Mucosa of gallbladder (tissue), 1 donor: ENCODE data around the gene HTR3C. TPM values are rescaled to one million over a fixed set of nuclear protein-coding genes. Genes with fewer than 3 reads are reported as not detected.
"Not testable (repeated sequence)": the region's sequence is repeated elsewhere in the genome, so short reads cannot be mapped to it uniquely, and the experiment has no call there.

Experiments used
- DNase-seq: peaks from one replicate; pipeline ENCODE4 v3.0.0-alpha.2; 2020; ENCODE audit warnings: low spot score
- total RNA-seq: library from RNA; stranded (reverse); gene quantifications from one replicate; pipeline ENCODE4 v1.2.1, GENCODE V29; 2021
- donor health status: DM: no; HTN: no; CAD: no.

The HTR3C gene, protein sequence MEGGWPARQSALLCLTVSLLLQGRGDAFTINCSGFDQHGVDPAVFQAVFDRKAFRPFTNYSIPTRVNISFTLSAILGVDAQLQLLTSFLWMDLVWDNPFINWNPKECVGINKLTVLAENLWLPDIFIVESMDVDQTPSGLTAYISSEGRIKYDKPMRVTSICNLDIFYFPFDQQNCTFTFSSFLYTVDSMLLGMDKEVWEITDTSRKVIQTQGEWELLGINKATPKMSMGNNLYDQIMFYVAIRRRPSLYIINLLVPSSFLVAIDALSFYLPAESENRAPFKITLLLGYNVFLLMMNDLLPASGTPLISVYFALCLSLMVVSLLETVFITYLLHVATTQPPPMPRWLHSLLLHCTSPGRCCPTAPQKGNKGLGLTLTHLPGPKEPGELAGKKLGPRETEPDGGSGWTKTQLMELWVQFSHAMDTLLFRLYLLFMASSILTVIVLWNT
- total RNA-seq, result 0.14 TPM

DNA sequence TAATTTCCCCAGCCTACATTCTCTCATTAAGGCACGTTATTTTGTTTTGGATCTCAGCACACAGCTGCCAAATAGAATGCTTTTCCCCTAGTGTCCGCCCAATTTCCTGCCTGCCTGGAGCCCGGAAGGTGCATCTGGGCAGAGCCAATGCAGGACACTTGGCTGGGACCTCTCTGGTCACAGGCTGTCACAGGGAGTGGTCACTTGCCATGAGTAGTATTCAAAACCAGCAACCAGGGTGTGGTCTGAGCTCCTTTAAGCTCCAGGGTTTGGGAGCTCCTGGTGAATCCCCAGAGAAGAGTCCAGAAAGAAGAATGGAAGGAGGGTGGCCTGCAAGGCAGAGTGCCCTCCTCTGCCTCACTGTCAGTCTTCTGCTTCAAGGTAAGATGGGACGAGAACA lies at the start of gene HTR3C:
Gene HTR3C, plus strand, starts transcription at position 281 of the 400 bp plus-strand sequence. Its CDS starts 34 bp downstream, at position 315.
- no peak for DNase-seq

DNA sequence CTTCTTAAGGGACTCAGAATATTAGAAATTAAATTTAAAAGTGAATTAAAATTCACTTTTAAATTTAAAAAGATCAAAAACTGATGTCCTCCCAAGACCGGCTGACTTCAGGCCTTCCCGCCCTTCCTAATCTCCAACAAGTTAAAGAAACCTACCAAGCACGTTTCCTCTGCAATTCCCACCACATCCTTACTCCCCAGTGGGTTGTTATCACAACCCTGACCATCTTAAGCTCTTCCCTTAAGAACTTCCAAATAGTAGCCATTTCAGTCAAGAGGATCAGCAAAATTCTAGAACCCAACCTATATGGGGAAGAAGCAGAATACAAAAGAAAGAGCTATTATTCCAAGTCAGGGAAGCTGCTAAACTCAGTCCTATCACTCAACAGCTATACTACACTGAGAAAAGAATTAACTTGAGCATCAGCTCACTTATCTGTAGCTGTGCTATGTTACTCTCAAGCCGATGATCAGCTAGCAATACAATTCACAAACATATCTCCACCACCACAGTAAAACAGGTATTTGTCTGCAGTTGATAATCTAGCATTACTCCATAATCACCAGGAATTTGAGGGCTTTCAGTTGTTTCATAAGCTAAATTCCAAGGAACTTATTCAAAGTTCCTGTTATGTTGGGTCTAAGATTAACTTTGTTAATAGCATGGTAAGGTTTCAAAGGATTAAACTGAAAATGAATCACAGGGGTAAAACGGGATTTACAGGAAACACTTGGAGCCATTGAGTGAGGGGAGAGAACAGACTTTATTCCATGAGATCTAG lies 49.5 kb upstream of the HTR3C start:
- no peak for DNase-seq

DNA sequence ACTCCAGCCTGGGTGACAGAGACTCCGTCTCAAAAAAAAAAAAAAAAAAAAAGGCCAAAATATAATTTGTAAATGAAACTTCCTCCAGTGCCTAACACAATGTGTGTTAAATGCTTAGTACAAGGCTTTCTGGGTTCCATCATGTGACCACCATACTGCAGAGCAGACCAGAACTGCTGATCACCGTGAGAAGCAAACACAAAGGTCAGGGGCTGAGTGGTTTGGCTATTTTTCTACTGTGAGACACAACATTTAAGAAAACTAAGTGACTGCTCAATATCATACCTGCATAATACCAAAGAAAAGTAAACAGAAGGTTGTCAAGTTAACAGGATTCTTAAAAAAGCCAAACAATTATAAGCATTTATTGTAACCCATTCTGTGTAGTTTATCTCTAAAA lies 48.4 kb upstream of the HTR3C start:
- DNase-seq, result no peak

DNA sequence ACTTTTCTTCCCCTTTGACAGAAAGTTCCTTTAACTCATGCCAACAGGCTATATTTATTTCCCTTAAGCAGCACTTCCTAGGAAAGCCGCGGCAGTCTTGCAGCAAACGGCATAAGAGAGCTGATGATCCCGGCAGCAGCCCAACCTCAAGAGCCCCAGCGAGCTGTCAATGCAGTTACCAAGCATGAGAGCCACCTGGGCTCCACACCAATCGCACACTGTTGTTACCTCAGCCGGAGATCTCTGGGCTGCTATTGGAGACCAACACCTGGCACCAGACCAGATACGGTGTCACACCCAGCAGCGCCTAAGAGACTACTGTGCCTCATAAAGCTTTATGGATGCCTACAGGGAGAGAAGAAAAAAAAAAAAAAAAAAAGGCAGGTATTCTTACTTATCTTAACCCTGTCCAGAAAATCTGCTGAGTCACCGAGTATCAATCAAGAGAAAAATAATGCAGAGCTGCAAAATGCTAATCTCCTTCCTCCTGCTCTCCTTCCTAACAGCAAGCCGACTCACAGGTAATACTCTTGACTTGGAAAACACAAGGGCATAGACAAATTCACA lies 46.8 kb upstream of the HTR3C start:
- peak; percentile 85 for DNase-seq

DNA sequence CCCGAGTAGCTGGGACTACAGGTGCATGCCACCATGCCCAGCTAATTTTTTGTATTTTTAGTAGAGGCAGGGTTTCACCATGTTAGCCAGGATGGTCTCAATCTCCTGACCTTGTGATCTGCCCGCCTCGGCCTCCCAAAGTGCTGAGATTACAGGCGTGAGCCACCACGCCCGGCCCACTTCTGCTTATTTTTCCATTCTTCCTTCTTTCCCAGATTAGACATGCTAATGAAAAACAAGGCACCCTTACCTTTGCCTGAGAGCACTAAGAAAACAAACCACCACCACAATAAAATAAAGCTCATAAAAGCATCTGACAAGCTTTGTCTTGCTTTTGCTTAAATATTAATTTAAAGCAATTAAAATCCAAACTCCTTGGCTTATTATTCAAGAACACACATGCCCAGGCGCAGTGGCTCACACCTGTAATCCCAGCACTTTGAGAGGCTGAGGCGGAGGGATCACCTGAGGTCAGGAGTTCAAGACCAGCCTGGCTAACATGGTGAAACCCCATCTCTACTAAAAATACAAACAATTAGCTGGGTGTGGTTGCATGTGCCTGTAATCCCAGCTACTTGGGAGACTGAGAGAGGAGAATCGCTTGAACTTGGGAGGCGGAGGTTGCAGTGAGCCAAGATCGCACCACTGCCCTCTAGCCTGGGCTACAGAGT lies 45.6 kb upstream of the HTR3C start:
- DNase-seq, result not testable (repeated sequence)

DNA sequence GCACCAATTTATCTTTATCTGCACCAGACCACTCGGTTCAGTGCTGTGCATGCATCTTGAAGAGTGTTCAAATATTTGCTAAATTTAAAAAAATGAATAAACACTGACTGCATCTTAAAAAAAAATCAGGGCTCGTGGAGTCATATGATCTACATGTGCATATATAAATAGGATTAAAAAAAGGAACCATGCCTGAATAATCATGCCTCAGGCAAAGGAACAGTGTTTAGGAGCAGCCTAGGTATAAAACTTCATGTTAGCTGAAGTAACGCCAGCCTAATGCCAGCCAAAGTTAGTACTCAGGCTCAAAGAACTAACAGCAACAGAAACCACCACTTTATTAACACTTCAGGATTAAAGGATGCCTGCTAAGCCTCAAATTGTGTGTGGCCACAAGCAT lies 44.7 kb upstream of the HTR3C start:
- DNase-seq, result no peak

DNA sequence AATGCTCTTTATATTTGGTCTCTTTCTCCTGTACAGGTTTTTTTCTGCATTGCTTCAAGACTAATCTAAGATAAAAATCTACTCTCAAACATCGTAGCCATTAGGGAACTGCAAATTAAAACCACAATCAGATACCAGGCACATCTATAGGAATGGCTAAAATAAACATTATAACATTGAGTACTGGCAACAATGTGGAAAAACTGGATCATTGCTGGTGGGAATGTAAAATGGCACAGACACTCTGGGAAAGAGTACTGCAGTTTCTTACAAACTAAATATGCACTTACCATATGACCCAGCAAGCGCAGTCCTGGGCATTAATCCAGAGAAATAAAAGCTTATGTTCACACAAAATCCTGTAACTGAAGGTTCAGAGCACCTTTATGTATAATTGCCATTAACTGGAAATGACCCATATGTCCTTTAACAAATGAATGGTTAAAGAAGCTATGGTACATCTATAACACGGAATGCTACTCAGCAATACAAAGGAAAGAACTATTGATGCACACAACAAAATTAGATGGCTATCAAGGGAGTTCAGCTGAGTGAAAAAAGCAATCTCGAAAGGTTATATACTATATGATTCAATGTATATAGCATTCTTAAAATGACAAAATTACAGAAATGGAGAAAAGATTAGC lies 41.5 kb upstream of the HTR3C start:
- DNase-seq, result no peak

DNA sequence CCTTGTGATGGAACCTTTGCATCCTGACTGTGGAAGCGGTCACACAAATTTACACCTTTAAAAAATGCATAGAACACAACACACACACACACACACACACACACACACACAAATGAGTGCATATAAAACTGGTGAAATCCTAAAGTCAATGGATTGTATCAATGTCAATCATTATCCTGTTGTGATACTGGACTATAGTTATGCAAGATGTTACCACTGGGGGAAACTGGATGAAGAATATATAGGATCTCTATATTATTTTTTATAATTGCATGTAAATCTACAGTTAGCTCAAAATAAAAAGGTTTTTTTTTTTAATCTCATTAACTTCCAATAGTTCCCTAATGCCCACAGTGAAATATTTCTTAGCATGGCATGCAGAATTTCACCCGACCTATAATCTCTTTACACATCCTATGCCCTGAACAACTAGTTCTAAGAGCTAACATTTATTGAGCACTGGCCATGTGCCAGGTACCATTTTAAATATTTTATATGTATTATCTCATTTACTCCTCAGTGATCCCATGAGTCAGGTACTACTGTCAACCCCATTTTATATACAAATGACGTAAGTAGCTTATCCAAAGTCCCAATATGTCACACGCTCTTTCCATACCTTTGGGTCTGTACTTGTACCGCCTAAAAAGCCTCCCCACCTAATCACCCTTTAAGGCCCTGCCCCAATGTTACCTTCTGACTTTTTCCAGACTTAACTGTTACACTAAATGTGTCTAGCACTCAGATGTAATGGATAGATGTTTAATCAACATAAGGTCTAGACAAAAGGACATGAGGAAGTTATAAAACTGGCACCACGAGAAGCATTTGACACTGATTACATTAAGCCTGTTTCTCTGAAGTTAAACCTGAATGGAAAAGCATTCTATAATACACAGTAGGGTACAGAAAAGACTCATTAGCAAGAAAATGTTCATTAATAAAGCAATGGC lies 40.6 kb upstream of the HTR3C start:
- DNase-seq, result no peak

DNA sequence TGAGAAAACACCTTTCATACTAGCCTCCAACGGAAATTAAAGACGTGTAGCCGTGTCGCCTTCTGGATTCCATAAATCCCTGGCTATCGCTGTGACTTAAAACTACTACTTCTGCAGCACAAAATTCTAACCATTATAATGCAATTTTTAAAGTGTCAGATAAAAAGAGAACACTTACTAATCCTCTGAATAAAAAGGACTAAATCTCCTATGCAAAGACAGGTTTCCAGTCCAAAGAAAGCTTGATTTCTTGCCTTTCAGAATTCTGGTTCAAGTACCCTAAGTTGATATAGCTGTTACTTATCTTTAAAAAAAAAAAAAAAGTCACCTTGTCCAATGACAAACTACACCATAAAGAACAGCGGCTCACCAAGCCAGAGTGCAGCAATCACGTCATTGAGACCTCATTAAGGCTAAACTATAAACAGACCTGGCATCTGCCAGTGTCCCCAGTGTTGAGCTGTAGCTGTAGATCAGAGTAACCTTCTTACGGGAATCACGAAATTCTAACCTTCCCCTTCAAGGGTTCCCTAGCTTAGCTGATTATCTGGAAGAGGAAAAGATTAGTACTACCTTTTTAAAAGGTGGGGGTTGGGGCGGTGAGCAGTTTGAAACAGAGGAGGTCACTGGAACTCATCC lies 37.3 kb upstream of the HTR3C start:
- no peak for DNase-seq

DNA sequence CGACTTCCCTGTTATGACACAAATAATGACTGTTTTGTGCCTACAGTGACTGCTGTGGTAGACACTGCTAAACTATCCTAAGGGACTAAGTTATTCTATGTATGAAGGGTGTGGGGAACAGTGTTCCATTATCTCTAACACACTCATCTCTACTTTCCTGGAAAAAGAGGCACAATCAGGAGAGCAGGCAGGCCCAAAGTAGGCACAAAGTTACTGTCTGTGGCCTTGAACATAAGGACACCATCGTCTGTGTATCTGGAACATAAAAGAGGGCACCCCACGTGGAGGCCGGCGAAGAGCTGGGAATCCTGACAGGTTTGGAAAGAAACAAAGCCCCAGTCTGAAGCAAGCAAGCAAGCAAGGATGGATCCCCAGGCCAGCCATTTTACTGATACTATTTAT lies 36.7 kb upstream of the HTR3C start:
- DNase-seq, result no peak

DNA sequence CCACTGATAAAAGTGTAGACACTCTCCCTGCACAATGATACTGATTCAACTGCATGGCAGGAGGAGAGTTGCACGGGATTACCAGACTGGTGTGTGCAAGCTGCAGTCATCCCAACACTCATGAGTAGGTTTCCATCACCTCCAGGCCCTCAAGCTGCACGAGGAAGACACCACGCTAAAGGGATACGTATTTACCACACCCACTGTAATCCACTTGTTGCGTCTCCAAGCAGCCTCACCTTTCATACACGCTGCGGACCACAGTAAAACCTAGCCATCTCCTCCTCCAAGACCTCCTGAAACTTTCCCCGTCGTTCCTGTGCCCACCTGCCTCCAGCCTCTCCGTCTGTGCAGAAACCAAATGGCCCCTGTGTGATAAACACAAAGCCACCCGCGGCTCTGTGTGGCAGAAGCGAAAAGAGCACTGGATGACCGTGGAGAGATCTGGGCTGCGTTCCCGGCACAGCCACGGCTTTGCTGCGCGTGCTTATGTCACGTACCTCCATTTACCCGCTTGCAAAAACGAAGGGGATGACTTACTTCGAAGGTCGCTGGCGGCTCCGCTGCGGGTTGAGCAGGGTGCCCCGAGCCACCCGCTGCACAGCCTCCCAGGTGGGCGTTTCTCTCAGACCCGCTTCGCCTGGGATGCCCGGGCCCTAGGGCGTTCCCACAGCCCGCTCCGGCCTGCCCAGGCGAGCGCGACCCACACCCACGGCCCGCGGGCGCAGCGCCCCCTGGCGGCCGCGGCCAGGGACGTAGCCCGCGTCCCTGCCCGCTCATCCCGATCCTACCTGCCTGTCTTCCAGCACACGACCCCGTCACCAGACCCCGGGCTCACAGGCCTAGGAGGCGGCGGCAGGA lies 35.8 kb upstream of the HTR3C start:
- peak; percentile 45 for DNase-seq

DNA sequence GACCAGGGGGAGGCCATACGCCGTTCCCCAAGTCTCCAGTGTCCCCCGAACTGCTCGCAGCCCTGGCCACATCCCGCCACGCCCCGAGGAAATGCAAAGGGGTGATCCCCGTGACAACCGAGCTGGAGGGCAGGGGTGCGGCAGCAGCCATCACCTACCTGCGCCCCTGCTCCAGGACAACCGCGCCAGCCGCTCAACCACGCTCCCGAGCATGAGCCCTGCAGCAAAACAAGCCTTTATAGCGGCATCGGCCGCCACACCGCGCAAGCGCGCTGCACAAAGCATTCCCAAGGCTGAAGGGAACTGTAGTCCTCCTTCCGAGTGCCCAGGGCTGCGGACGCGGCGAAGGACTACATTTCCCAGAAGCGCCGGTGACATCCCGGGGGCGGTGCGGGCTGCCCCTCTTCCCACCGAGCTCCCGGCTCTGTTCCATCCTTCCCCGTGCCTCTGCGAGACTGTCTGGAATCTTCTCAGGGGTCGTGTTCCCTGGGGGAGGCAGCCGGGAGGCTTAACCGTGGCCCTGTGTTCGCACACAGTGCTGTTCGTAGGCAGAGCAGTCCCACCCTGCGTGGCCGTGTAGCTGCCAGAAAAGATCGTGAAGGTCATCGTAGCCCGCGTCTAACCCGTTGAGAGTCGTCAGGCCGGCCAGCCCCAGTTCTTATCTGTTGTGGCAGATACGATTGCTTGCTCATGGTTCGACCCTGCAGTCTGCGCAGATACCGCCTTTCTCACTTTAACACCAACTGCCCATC lies 35.0 kb upstream of the HTR3C start, which contains the start of gene ABCC5:
Gene ABCC5, minus strand, starts transcription at position 213 of the 752 bp plus-strand sequence. CDS start 3,492 bp downstream, outside the sequence.
- DNase-seq, result peak; percentile 93

DNA sequence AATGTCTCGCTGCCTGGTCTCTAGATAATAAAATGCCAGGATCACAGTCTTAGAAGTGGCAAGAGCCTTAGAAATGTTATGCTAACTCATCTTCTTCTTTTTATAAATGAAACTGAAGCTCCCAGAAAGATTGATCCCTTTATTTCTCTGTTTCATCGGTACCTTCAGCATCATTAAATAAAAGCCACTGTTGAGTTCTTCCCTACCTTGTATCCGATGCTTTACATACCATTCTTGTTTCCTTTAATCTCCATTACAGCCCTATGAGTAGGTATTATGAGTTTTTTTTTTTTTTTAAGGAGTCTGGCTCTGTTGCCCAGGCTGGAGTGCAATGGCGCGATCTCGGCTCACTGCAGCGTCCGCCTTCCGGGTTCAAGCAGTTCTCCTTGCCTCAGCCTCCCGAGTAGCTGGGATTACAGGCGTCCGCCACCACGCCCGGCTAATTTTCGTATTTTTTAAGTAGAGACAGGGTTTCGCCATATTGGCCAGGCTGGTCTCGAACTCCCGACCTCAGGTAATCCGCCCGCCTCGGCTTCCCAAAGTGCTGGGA lies 34.3 kb upstream of the HTR3C start:
- no peak for DNase-seq

DNA sequence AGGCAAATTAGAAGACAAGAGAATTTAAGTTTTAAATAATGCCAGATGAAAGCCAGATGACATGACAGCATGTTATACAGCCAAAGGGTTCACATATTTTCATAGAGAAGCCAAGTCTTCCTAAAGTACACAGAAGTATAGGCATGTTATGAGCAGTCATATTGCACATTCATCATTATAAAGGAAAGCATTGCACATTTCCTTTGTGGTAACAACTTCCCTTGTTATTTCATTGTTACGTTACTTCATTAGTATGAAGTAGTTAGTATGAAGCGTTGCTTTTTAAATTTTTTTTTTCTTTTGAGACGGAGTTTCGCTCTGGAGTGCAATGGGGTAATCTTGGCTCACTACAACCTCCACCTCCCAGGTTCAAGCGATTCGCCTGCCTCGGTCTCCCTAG lies 30.5 kb upstream of the HTR3C start:
- DNase-seq, result no peak

DNA sequence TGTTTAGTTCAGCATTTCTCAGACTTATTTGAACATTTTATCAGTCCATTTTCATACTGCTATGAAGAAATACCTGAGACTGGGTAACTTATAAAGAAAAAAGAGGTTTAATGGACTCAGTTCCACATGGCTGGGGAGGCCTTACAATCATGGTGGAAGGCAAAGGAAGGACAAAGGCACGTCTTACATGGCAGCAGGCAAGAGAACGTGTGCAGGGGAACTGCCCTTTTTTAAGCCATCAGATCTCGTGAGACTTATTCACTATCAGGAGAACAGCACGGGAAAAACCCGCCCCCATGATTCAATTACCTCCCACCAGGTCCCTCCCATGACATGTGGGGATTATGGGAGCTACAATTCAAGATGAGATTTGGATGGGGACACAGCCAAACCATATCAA lies 27.6 kb upstream of the HTR3C start:
- not testable (repeated sequence) for DNase-seq

DNA sequence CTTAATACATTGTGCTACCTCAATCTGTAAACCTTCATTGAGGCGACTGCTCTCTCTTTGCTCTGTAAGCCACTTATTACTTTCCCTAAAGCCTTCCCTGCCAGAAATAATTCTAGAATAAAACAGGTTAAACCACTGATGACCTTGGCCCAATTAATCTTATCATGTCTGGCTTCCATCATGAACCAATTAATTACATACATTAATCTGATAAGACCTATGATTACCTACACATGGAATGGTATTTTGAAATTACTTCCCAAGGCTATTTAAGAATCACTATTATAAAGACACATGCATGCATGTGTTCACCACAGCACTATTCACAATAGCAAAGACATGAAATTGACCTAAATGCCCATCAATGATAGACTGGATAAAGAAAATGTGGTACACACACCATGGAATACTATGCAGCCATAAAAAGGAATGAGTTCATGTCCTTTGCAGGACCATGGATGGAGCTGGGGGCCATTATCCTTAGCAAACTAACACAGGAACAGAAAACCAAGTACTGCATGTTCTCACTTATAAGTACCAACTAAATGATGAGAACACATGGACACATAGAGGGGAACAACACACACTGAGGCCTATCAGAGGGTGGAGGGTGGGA lies 24.5 kb upstream of the HTR3C start:
- DNase-seq, result not testable (repeated sequence)

DNA sequence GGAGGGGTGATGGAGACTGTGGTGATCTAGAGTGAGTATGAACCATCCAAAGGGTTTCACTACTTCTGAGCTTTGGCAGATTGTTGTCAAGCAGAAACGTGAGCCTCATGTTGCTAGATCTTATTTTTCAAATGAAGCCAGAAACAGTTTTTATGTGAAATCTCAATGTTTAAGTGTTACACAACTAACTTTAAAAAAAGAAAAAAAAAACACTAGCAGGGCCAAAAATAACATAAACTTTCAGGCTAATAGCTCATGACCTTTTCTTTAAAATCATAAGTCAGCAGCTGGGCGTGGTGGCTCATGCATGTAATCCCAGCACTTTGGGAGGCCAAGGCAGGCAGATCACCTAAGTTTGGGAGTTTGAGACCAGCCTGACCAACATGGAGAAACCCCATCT lies 23.4 kb upstream of the HTR3C start:
- no peak for DNase-seq
